Fibroblast of lung (primary cell): ENCODE measurements around the gene FOXL3.

Experiments
- EZH2 ChIP-seq: IDR thresholded peaks from 2 replicates; pipeline ENCODE4 v1.5.1; 2012; ENCODE audit warnings: low read length, control low read depth, mild to moderate bottlenecking; ENCODE audit errors: missing control alignments
- TF ChIP-seq, protein P1 (sequence below), 2 donors: IDR thresholded peaks in 1 of 2; conservative IDR thresholded peaks in 1 of 2; 1 replicate in 1 of 2; 2 replicates in 1 of 2; pipeline ENCODE4 v1.5.1; 2011 to 2012; ENCODE audit warnings: low read length in 2 of 2, control low read depth in 1 of 2, inconsistent platforms in 1 of 2, low read depth in 1 of 2, mild to moderate bottlenecking in 1 of 2

DNA sequence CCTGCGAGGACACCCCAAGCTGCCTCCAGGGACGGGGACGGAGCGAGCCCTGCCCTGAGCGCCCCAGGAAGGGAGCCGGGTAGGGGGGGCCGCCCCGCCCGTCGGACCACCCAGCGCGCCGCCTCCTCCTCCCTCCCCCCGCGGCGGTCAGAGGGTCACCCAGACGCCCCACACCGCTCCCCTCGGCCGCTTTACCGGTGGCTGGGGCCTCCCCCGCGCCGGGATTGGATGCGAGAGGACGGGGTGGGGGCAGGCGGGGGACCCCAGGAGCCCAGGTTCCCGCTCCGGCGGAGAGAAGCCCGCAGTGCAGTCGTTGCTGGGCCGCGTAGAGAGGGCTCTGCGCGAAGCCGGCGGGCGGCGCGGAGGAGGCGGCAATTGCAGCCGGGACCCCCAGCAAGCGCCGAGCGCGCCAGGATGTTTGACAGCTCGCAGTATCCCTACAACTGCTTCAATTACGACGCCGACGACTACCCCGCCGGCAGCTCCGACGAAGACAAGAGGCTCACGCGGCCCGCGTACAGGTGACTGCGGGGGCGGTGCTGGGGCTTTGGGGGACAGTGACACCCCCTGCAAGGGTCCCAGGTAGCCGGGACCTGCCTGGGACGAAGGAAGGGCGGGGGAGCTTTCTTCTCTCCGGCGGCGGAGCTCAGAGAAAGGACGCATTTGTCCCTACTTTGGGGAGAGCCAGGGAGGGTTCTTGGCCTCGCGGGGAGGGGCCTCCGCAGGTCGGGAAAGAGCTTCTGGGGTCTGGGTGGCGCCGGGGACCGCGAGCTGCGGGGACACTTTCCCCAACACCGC is at the start of gene FOXL3:
- TF ChIP-seq, protein P1, sequence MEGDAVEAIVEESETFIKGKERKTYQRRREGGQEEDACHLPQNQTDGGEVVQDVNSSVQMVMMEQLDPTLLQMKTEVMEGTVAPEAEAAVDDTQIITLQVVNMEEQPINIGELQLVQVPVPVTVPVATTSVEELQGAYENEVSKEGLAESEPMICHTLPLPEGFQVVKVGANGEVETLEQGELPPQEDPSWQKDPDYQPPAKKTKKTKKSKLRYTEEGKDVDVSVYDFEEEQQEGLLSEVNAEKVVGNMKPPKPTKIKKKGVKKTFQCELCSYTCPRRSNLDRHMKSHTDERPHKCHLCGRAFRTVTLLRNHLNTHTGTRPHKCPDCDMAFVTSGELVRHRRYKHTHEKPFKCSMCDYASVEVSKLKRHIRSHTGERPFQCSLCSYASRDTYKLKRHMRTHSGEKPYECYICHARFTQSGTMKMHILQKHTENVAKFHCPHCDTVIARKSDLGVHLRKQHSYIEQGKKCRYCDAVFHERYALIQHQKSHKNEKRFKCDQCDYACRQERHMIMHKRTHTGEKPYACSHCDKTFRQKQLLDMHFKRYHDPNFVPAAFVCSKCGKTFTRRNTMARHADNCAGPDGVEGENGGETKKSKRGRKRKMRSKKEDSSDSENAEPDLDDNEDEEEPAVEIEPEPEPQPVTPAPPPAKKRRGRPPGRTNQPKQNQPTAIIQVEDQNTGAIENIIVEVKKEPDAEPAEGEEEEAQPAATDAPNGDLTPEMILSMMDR (conservative IDR thresholded peaks at IDR 0.05 in 1 of 2, IDR thresholded peaks at IDR 0.05 in 1 of 2; ENCODE audit: low read depth in 1 of 2, low read length in 2 of 2) = no peak
- TF ChIP-seq EZH2 = peak; percentile 2
